NCI-H2081 treated with DMSO at 0.1 percent for 48 hours (cell line): ENCODE measurements around the gene IGIP.

Source experiments
- DNase-seq: peaks from one replicate; lab custom pipeline; 2025; lab: John Stamatoyannopoulos, UW

Gene IGIP

DNA sequence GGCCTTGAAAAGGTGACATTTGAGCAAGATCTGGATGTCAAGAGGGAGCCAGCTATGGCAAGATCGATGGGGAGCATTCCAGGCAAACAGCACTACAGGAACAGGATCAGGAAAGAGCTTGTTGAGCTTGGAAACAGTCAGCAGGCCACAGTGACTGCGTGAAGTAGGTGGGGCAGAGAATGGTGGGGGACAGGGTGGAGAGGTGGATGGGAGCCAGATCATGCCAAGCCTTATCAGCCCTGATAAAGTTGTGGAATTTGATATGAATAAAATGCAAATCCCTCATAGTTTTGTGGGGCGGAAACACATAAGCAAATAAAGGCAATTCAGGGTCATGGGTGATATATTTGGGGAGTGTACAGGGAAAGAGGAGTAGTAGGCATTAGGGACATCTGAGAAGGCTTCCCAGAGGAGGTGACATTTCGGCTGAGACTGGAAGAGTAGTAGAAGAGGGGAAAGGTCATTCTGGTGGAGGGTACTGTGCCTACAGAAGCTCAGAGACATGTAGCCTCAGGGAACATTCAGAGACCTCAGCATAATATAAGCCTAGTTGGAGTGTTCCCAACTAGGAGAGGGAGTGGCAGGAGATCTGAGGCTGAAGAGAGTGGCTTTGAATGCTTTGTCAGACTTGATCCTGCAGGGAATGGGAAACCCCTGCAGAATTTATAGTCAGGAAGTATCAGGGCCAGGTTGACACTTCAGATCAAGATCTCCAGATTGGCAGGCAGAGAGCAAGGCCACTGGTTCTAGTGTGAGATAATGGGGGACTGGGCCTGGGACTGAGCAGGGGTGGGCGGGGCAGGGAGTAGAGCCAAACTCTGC, 39.6 kb downstream of the IGIP start:
- no peak for DNase-seq

- no peak for DNase-seq
Observed at GRCh38 chr5:140165923-140166270, 40.2 kb downstream of the IGIP start.

- DNase-seq, result no peak
Observed at GRCh38 chr5:140166911-140167310, 41.2 kb downstream of the IGIP start.

- no peak for DNase-seq
Observed at GRCh38 chr5:140168371-140168770, 42.6 kb downstream of the IGIP start.

DNA sequence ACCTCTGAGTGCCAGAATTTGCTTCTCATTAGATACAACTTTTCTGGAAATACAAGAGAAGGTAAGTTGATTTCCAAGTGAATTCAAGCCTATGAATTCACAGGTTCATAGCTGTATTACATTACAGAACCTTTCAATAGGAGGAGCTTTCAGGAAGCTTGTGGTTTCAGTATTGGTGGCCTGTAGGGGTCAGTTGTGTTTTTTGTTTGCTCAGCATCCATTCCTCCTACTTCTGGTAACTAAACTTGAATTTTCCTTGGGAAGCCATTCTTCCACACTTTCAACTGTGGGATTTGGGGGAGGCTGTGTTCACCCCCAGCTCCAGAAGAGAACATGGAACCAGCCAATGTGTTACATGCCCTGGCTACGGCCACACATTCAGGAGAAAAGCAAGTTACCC, 43.7 kb downstream of the IGIP start:
- no peak for DNase-seq

- DNase-seq, result no peak
Observed at GRCh38 chr5:140172483-140172882, 46.7 kb downstream of the IGIP start.

GRCh38 chr5:140174014-140174413, 48.3 kb downstream of the IGIP start:
- DNase-seq, result no peak

DNA sequence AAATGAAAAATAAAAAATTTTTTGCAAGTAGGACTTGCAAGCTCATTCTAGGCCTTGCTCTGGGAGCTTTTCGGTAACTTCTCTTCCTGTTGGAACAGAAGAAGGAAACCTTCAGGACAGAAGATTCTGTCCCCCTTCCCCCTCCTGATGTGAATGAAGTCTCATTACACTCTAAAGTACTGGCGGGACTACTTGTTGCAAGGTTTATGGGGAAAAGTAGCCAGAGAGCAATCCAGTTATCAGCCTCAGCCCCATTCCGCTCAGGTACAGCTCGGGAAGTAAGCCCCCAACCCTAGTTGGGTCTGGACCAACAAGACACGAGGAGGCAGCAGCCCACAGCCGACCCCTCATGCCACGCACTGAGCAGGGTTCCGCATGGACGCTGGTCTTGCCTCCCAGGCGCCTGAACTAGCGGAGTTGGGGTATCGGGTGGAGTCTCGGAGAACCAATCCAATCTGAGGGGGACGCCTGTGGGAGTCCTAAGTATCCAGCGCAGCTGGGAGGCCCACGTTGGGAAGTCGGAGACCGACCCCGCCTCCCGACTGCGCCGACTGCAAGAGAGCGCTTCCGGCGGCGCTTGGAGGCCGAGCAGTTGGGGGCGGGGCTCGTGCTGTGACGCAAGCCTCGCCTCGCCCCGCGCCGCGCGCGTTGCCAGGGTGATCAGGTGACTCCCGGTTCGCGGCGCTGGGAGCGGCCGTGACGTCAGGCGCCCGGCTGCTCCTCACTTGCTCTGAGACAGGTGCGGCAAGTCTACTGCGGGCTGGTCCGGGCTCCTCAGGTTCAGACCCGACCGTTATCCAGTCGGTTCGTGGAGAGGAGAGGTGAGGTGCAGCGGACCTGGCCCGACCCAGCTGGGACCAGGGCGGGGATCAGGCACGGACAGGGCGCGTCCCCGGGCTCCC, 49.0 kb downstream of the IGIP start, which contains the start of gene CYSTM1:
CYSTM1 (plus strand) TSS at position 724 of the 902 bp plus-strand sequence. CDS start 19,278 bp downstream, outside the sequence.
- DNase-seq, result peak; percentile 63

DNA sequence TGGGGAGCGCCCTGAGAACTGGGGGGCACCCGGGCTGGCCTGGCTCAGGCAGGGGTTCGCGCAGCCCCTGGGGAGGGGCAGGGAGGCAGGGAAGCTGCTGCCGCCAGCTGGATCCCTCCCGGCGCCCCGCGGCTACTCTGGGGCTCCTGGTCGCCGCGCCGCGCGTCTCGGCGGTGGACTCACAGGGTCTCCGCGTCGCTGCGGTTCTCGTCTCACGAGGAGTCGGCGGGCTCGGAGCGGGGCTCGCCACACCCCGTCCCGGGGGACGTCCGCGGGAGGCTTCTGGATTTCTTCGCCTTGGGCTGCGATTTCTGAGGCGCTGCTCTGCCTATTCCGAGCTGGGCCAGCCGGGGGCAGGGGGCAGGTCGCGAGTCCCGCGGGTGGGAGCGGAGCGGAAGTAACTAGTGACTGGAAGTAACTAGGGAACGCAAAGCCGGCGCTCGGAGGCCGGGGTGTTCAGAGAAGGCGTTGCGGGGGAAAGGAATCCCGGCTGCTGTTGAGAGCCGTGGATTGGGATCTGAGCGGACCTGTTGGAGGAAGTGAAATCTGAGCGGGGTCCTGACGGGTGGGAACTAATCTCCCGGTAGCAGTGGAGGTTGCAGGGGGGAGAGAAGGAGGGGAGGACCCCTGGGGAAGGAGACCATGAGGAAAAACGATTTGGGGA, 49.8 kb downstream of the IGIP start:
- no peak for DNase-seq

GRCh38 chr5:140176031-140176387, 50.3 kb downstream of the IGIP start:
- DNase-seq, result no peak

DNA sequence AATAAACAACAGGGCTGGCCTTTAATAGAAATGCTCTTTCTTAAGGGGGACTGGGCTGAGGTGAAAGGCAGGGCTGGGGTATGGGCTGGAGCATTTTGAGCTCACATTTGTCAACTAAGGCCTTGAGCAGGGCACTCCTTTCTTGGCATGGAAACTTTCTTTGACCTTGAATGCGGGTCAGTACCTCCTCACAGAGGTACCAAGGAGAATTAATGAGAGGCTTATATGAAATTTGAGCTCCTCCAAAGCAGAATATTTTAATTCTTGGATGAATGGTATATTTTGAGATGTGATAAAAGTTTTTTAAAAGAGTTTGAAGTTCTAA, 52.3 kb downstream of the IGIP start:
- DNase-seq, result no peak

DNA sequence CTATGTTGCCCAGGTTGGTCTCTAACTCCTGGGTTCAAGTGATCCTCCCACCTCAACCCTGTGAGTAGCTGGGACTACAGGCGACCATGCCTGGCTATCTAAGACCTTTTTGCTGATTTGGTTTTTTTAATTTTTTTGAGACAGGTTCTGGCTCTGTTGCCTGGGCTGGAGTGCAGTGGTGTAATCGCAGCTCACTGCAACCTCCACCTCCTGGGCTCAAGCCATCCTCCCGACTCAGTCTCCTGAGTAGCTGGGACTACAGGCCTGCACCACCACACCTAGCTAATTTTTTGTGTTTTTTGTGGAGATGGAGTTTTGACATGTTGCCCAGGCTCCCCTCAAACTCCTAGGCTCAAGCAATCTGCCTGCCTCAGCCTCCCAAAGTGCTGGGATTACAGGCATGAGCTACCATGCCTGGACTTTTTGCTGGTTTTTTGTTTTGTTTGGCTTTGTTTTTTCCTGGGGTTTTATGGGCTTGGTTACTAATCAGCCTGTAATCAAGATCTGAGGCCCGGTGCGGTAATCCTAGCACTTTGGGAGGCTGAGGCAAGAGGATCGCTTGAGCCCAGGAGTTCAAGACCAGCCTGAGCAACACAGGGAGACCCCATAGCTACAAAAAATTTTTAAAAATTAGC, 52.9 kb downstream of the IGIP start:
- no peak for DNase-seq
